ENCODE results near the gene MAPKAP1.

MAPKAP1 gene

DNA sequence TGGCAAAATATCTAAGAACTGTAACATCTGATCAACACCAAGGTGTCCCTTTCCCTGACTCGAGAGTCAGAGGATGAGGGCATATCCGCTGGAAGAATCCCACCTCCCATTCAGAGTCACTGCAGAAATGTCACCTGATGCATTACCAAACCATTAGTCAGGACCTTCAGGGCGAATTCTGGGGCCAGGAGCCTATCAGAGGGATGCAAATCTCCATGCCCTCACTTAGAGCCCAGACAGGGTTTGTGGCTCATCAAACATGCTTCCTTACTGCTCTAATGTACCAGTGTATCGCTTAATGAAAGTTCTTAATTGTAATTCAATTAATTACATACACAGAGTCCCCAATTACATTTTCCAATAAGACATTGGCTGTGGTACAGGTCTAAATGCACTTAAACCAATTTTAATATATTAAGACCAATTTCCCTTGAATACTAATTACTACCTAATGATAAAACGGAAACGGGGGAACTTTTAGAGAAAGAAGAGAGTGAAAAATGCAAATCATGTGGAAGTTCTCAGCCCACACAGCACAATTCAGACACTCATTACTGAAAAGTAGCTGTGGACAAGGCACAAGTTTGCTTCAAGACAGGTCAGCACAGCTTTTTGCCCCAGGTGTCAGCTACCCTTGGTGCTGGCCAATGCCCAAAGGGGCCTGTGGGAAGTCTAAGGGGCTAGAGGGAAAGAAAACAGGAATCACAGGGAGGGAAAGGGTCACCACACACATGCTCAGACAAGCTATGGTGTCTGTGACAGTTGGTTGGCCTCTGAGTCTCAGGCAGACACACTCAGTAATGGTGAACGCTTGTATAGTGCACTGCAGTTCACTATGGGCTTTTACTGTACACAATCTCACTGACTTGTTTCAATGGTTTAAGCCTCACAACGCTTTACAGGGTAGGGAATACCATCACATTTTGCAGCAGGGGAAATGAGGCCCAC, 211.6 kb downstream of the MAPKAP1 start:
- FAIRE-seq (peak; percentile 83), DNase-seq (ENCODE audit: insufficient read length, low spot score) (no peak)
- TF ChIP-seq SPI1 (IDR thresholded peaks at IDR 0.05; ENCODE audit: low read depth, low read length) = no peak
- peak; percentile 62; the same call in 1 of the 2 replicates for TF ChIP-seq POU2F2 (IDR thresholded peaks at IDR 0.05; ENCODE audit: low read depth, low read length)

DNA sequence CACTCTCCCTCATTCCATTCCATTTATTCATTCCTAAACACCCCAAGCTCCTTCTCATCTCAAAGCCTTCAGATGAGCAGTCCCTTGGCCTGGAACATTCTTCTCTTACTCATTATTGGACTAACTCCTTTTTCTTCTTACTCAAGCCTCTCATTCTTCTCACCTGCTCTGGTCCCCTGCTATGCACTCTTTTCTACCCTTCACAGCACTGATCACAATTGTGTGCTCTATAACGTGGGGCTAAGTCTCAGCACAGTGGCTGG, 212.4 kb downstream of the MAPKAP1 start:
- no peak for TF ChIP-seq PAX5 (IDR thresholded peaks at IDR 0.05; ENCODE audit: insufficient read depth, low read length, severe bottlenecking)
- no peak for TF ChIP-seq POU2F2 (IDR thresholded peaks at IDR 0.05; ENCODE audit: low read depth, low read length)
- no peak for TF ChIP-seq POLR2A (IDR thresholded peaks at IDR 0.05; ENCODE audit: low read depth, low read length)
- TF ChIP-seq TAF1 (IDR thresholded peaks at IDR 0.05; ENCODE audit: low read depth, low read length) = no peak
- TF ChIP-seq SPI1 (IDR thresholded peaks at IDR 0.05; ENCODE audit: low read depth, low read length) = no peak
- no peak for TF ChIP-seq POLR2AphosphoS5 (IDR thresholded peaks at IDR 0.05; ENCODE audit: low read depth, low read length)
- FAIRE-seq (no peak), DNase-seq (ENCODE audit: insufficient read length, low spot score) (no peak)

DNA sequence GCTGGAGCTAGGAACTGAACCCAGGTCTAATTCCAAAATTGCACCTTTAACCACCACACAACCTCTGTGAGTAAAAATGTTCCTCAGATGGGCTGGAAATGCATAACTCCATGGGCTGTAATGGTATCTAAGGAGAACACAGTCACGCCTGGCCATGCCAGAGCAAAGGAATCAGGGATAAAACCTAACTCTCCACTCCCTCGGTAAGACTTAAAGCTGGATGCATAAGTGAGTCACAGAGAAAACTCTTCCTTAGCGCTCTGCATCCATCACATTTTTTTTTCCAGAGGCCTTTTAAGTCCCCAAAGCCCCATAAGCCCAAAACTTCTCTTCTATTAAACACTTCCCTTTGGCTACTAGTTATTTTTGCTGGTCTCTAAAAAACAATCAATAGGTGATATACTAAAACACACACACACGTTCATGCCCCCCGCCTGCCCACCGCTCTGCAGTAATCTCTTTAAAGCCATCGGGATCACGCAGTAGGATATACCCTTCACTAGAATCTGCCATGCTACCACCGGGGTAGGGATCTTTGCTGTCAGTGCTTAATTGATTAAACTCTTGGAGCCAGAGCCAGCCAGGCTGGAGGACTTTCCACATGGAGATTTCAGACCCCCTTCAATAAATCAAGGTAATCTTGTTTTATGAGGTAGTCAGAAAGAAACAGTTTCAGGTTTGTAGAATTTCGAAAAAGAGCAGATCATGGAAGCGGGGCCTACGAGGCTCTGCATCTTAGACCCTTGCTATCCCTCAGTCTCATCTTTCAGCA, 212.9 kb downstream of the MAPKAP1 start:
- TF ChIP-seq POU2F2 (IDR thresholded peaks at IDR 0.05; ENCODE audit: low read depth, low read length) (no peak), SPI1 (IDR thresholded peaks at IDR 0.05; ENCODE audit: low read depth, low read length) (no peak), TAF1 (IDR thresholded peaks at IDR 0.05; ENCODE audit: low read depth, low read length) (no peak), PAX5 (IDR thresholded peaks at IDR 0.05; ENCODE audit: insufficient read depth, low read length, severe bottlenecking) (no peak), POLR2A (IDR thresholded peaks at IDR 0.05; ENCODE audit: low read depth, low read length) (no peak), POLR2AphosphoS5 (IDR thresholded peaks at IDR 0.05; ENCODE audit: low read depth, low read length) (no peak)
- no peak for FAIRE-seq

DNA sequence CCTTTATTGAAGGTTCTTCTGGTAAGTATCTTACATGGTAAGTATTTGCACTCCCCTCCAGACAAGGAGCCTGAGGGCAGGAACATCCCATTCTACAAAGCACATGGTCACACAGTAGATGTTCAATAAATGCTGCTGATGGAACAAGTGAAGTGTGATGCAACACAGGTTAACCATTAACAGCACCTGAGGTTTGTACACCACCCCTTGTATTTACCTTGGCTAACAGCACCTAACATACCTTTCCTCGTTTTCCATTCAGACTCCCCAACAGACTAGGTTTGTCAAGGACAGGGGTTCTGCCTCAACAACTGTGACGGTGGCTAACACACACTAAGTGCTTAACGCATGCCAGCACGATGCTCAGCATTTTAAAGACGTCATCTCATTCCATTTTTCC, 213.6 kb downstream of the MAPKAP1 start:
- peak; percentile 63 for FAIRE-seq
- TF ChIP-seq PAX5 (IDR thresholded peaks at IDR 0.05; ENCODE audit: insufficient read depth, low read length, severe bottlenecking) (no peak), SPI1 (IDR thresholded peaks at IDR 0.05; ENCODE audit: low read depth, low read length) (no peak), TAF1 (IDR thresholded peaks at IDR 0.05; ENCODE audit: low read depth, low read length) (no peak), POLR2AphosphoS5 (IDR thresholded peaks at IDR 0.05; ENCODE audit: low read depth, low read length) (no peak), POU2F2 (IDR thresholded peaks at IDR 0.05; ENCODE audit: low read depth, low read length) (no peak), POLR2A (IDR thresholded peaks at IDR 0.05; ENCODE audit: low read depth, low read length) (no peak)
- no peak for DNase-seq (ENCODE audit: insufficient read length, low spot score)

More for the DNA sequence above, 212.9 kb downstream of the MAPKAP1 start:
- DNase-seq (ENCODE audit: insufficient read length, low spot score) = no peak

DNA sequence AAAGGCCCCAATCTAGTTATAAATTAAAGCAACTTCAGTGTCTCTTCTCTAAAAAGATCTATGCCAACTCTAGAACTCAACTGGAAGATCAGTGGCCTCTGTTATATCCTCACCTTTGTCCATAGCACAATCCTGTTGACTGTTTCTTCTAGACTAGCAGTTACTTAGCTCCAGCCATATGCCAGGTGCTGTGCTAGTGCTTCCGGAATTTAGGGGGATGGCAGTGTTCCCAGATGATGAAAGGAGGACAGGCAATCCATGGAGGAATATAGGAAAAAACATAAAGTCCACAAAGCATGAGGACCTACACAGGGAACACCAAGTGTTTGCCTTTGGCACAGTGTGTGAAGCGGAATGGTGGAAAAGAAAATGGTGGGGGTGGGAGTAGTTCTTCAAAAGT, 214.3 kb downstream of the MAPKAP1 start:
- TF ChIP-seq POLR2A (IDR thresholded peaks at IDR 0.05; ENCODE audit: low read depth, low read length) (no peak), POLR2AphosphoS5 (IDR thresholded peaks at IDR 0.05; ENCODE audit: low read depth, low read length) (no peak), PAX5 (IDR thresholded peaks at IDR 0.05; ENCODE audit: insufficient read depth, low read length, severe bottlenecking) (no peak), TAF1 (IDR thresholded peaks at IDR 0.05; ENCODE audit: low read depth, low read length) (no peak)
- no peak for DNase-seq (ENCODE audit: insufficient read length, low spot score)
- no peak for FAIRE-seq

DNA sequence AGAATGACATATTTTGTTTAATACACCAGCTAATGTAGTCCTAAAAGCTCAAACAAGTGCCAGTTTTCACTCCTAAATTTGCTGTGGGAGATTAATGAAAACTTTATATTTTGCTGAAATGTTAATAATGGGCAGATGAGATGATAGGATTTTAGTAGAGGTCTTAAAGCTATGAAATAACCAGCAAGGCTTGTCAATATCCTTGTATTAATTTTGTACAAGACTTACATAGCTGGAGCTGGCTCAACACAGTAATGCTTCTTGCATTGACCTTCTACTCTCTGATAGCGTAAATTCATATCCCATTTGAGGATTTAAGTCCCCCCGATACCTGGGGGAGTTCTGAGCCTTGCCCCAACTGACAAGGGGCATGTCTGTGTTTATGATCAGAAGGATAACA, 219.2 kb downstream of the MAPKAP1 start:
- FAIRE-seq = no peak
- DNase-seq (ENCODE audit: insufficient read length, low spot score) = no peak
- TF ChIP-seq SPI1 (IDR thresholded peaks at IDR 0.05; ENCODE audit: low read depth, low read length) = no peak
- no peak for TF ChIP-seq PAX5 (IDR thresholded peaks at IDR 0.05; ENCODE audit: insufficient read depth, low read length, severe bottlenecking)
- TF ChIP-seq POLR2A (IDR thresholded peaks at IDR 0.05; ENCODE audit: low read depth, low read length) = no peak

DNA sequence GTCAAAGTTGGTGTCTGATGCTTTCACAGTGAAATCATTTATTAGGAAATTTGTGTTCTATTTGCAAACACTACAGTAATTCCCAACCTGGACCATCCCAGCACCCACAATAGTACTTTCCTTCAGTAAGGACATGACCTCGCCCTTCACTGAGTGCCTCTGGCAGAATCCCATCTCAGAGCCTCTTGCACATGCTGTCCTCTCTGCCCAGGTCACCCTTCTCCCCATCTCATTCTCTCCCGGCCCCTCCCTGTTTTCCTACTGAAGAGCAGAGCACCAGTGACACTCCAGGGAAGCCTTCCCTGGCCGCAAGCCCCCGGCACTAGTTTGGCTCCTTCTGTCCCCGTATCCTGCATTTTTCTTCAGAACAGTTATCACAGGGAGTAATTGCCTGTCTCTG, 220.4 kb downstream of the MAPKAP1 start:
- no peak for TF ChIP-seq POLR2A (IDR thresholded peaks at IDR 0.05; ENCODE audit: low read depth, low read length)
- no peak for DNase-seq (ENCODE audit: insufficient read length, low spot score)
- FAIRE-seq = no peak

DNA sequence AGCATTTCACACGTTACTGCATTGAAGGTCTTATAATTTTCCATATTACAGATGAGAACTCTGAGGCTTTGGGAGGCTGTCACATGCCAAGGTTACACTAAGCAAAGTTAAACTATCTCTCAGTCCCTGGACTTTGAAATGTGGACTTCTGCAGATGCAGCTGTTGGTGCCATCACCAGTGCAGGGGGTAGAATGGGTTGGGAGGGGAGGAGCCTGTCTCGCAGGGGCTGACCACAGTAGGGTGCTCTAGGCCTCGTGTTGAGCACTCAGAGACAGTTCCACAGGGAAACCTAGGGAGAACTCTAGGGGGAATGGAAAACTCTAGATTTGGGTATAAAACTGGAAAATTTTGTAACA, 220.9 kb downstream of the MAPKAP1 start:
- FAIRE-seq (no peak), DNase-seq (ENCODE audit: insufficient read length, low spot score) (no peak)
- no peak for TF ChIP-seq PAX5 (IDR thresholded peaks at IDR 0.05; ENCODE audit: insufficient read depth, low read length, severe bottlenecking)
- TF ChIP-seq POLR2AphosphoS5 (IDR thresholded peaks at IDR 0.05; ENCODE audit: low read depth, low read length) = no peak
- TF ChIP-seq POU2F2 (IDR thresholded peaks at IDR 0.05; ENCODE audit: low read depth, low read length) = no peak
- TF ChIP-seq TAF1 (IDR thresholded peaks at IDR 0.05; ENCODE audit: low read depth, low read length) = no peak
- no peak for TF ChIP-seq SPI1 (IDR thresholded peaks at IDR 0.05; ENCODE audit: low read depth, low read length)
- no peak for TF ChIP-seq POLR2A (IDR thresholded peaks at IDR 0.05; ENCODE audit: low read depth, low read length)

DNA sequence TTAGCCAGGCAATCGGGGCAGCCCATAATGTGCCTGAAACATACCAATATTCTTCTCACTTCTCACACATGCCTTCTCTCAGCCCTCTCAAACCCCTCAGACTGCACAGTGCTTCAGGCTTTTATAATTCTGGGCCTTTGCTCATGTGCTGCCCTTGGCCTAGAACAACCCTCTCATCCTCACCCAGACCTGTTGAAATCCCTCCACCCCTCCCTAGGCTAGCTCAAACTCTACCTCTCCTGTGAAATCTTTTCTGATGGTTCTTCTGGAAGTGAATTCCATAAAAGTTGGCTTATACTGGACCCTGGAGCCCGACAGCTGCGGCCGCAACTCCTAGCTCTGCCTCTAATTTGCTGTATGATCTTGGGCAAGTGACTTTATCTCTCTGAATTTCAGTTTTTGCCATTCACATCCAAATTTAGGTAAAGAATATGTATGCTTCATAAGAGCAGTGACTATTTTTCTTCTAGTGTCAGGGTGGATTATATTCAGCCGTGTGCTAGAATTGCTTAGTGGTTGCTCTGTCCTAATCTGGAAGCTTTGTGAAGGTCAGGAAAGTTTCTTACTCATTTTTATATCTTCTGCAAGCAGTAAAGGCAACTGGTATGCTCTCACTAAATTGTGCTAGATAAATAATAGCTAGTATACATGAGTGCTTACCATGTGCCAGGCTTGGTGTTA, 221.4 kb downstream of the MAPKAP1 start:
- FAIRE-seq = no peak
- no peak for DNase-seq (ENCODE audit: insufficient read length, low spot score)
- TF ChIP-seq TAF1 (IDR thresholded peaks at IDR 0.05; ENCODE audit: low read depth, low read length) (no peak), POLR2AphosphoS5 (IDR thresholded peaks at IDR 0.05; ENCODE audit: low read depth, low read length) (no peak), PAX5 (IDR thresholded peaks at IDR 0.05; ENCODE audit: insufficient read depth, low read length, severe bottlenecking) (no peak), SPI1 (IDR thresholded peaks at IDR 0.05; ENCODE audit: low read depth, low read length) (no peak), POU2F2 (IDR thresholded peaks at IDR 0.05; ENCODE audit: low read depth, low read length) (no peak), POLR2A (IDR thresholded peaks at IDR 0.05; ENCODE audit: low read depth, low read length) (no peak)
